Measurements from ENCODE around the gene CCL7. TPM values are rescaled to one million over a fixed set of nuclear protein-coding genes. Genes with fewer than 3 reads are reported as not detected.

The CCL7 gene
- total RNA-seq, 5 donors from 2014 or later (not counting 1 experiment from before 2014, with no cell fraction given): not detected

GRCh38 chr17:34261568-34262337 lies 8.3 kb upstream of the CCL7 start:
- peaks cover 0 to 15% of the 10 kb centered on the region in 2 experiments for H3K27me3 ChIP-seq (replicated peaks in 1 of 2; ENCODE audit: control insufficient read depth in 2 of 2, extremely low read depth in 1 of 2, insufficient read depth in 2 of 2, low read length in 1 of 2)
- no peaks in the 10 kb centered on the region for H3K9me3 ChIP-seq
- Mint-ChIP-seq H3K9me3 (no peaks in the 10 kb centered on the region), H3K27me3 (peaks cover 16 to 35% of the 10 kb centered on the region in 2 donors), H3K36me3 (no peaks in the 10 kb centered on the region), H3K4me1 (no peaks in the 10 kb centered on the region), H3K27ac (no peak overlapping the region), H3K4me3 (no peak overlapping the region)
- ChIA-PET POLR2A (no interaction called here), CTCF (no interaction called here)
- no peak overlapping the region for H3K27ac ChIP-seq (ENCODE audit: low read length)
- WGBS (ENCODE audit: insufficient coverage): no CpG with 5 or more reads among the region's 5 CpGs
- no peak overlapping the region for H3K4me3 ChIP-seq (ENCODE audit: control insufficient read depth in 1 of 2, extremely low read depth in 1 of 2, low read length in 1 of 2)
- ATAC-seq (replicated peaks in 1 of 4) (no peak), DNase-seq (no peak)
- no peaks in the 10 kb centered on the region for H3K36me3 ChIP-seq (ENCODE audit: control insufficient read depth in 2 of 2, extremely low read depth in 1 of 2, insufficient read depth in 1 of 2, low read length in 1 of 2)
- H3K4me1 ChIP-seq (ENCODE audit: control insufficient read depth in 1 of 2, extremely low read depth in 1 of 2, insufficient read depth in 2 of 2, low read length in 2 of 2): no peaks in the 10 kb centered on the region

- ChIA-PET CTCF (no interaction called here), POLR2A (no interaction called here)
- Mint-ChIP-seq H3K4me3 (no peak overlapping the region), H3K27me3 (peaks cover 26 to 33% of the 10 kb centered on the region in 2 donors), H3K4me1 (no peaks in the 10 kb centered on the region), H3K9me3 (no peaks in the 10 kb centered on the region), H3K36me3 (no peaks in the 10 kb centered on the region), H3K27ac (no peak overlapping the region)
- DNase-seq: no peak
- WGBS (ENCODE audit: insufficient coverage): 13% methylated on average over 1 of the region's 3 CpGs
- Histone ChIP-seq H3K36me3 (ENCODE audit: control insufficient read depth in 2 of 2, extremely low read depth in 1 of 2, insufficient read depth in 1 of 2, low read length in 1 of 2) (no peaks in the 10 kb centered on the region), H3K27me3 (replicated peaks in 1 of 2; ENCODE audit: control insufficient read depth in 2 of 2, extremely low read depth in 1 of 2, insufficient read depth in 2 of 2, low read length in 1 of 2) (peaks cover 0 to 8% of the 10 kb centered on the region in 2 experiments), H3K27ac (ENCODE audit: low read length) (no peak overlapping the region), H3K4me1 (ENCODE audit: control insufficient read depth in 1 of 2, extremely low read depth in 1 of 2, insufficient read depth in 2 of 2, low read length in 2 of 2) (no peaks in the 10 kb centered on the region), H3K4me3 (ENCODE audit: control insufficient read depth in 1 of 2, extremely low read depth in 1 of 2, low read length in 1 of 2) (no peak overlapping the region), H3K9me3 (no peaks in the 10 kb centered on the region)
- no peak for ATAC-seq (replicated peaks in 1 of 4)
Observed at GRCh38 chr17:34265711-34266110, 4.3 kb upstream of the CCL7 start.

- no peaks in the 10 kb centered on the region for H3K4me1 Mint-ChIP-seq
Observed at GRCh38 chr17:34275881-34276280, 5.9 kb downstream of the CCL7 start.

GRCh38 chr17:34276826-34277225 lies 6.8 kb downstream of the CCL7 start:
- CTCF ChIA-PET: no interaction called here

More at GRCh38 chr17:34275881-34276280, 5.9 kb downstream of the CCL7 start:
- ChIA-PET POLR2A (no interaction called here), CTCF (no interaction called here)
- ATAC-seq (replicated peaks in 1 of 4): no peak
- peaks cover 0 to 4% (median 0%) of the 10 kb centered on the region in 3 donors for H3K9me3 Mint-ChIP-seq
- Histone ChIP-seq H3K4me1 (ENCODE audit: control insufficient read depth in 1 of 2, extremely low read depth in 1 of 2, insufficient read depth in 2 of 2, low read length in 2 of 2) (no peaks in the 10 kb centered on the region), H3K27me3 (replicated peaks in 1 of 2; ENCODE audit: control insufficient read depth in 2 of 2, extremely low read depth in 1 of 2, insufficient read depth in 2 of 2, low read length in 1 of 2) (peaks cover 0 to 10% of the 10 kb centered on the region in 2 experiments), H3K4me3 (ENCODE audit: control insufficient read depth in 1 of 2, extremely low read depth in 1 of 2, low read length in 1 of 2) (no peak overlapping the region), H3K27ac (ENCODE audit: low read length) (no peak overlapping the region), H3K9me3 (no peaks in the 10 kb centered on the region), H3K36me3 (ENCODE audit: control insufficient read depth in 2 of 2, extremely low read depth in 1 of 2, insufficient read depth in 1 of 2, low read length in 1 of 2) (no peaks in the 10 kb centered on the region)
- no peak overlapping the region for H3K4me3 Mint-ChIP-seq
- H3K27ac Mint-ChIP-seq: no peak overlapping the region
- H3K36me3 Mint-ChIP-seq: no peaks in the 10 kb centered on the region
- DNase-seq: no peak
- peaks cover 54 to 61% of the 10 kb centered on the region in 2 donors for H3K27me3 Mint-ChIP-seq
- no CpG with 5 or more reads among the region's 1 CpG for WGBS (ENCODE audit: insufficient coverage)

GRCh38 chr17:34283571-34283970 lies 13.6 kb downstream of the CCL7 start:
- Histone ChIP-seq H3K9me3 (no peaks in the 10 kb centered on the region), H3K27me3 (replicated peaks in 1 of 2; ENCODE audit: control insufficient read depth in 2 of 2, extremely low read depth in 1 of 2, insufficient read depth in 2 of 2, low read length in 1 of 2) (peaks cover 0 to 4% of the 10 kb centered on the region in 2 experiments), H3K27ac (ENCODE audit: low read length) (no peak overlapping the region), H3K4me1 (ENCODE audit: control insufficient read depth in 1 of 2, extremely low read depth in 1 of 2, insufficient read depth in 2 of 2, low read length in 2 of 2) (no peaks in the 10 kb centered on the region), H3K36me3 (ENCODE audit: control insufficient read depth in 2 of 2, extremely low read depth in 1 of 2, insufficient read depth in 1 of 2, low read length in 1 of 2) (no peaks in the 10 kb centered on the region), H3K4me3 (ENCODE audit: control insufficient read depth in 1 of 2, extremely low read depth in 1 of 2, low read length in 1 of 2) (no peak overlapping the region)
- ChIA-PET CTCF (no interaction called here), POLR2A (no interaction called here)
- no peaks in the 10 kb centered on the region for H3K36me3 Mint-ChIP-seq
- H3K4me3 Mint-ChIP-seq: no peak overlapping the region
- ATAC-seq (replicated peaks in 1 of 4) (no peak), DNase-seq (no peak)
- WGBS (ENCODE audit: insufficient coverage): 100% methylated on average over 2 of the region's 6 CpGs
- no peaks in the 10 kb centered on the region for H3K4me1 Mint-ChIP-seq
- H3K27ac Mint-ChIP-seq: no peak overlapping the region
- H3K9me3 Mint-ChIP-seq: no peaks in the 10 kb centered on the region
- H3K27me3 Mint-ChIP-seq: peaks cover 15 to 33% of the 10 kb centered on the region in 2 donors

More at GRCh38 chr17:34276826-34277225, 6.8 kb downstream of the CCL7 start:
- Histone ChIP-seq H3K4me1 (ENCODE audit: control insufficient read depth in 1 of 2, extremely low read depth in 1 of 2, insufficient read depth in 2 of 2, low read length in 2 of 2) (no peaks in the 10 kb centered on the region), H3K27ac (ENCODE audit: low read length) (no peak overlapping the region), H3K36me3 (ENCODE audit: control insufficient read depth in 2 of 2, extremely low read depth in 1 of 2, insufficient read depth in 1 of 2, low read length in 1 of 2) (no peaks in the 10 kb centered on the region), H3K4me3 (ENCODE audit: control insufficient read depth in 1 of 2, extremely low read depth in 1 of 2, low read length in 1 of 2) (no peak overlapping the region), H3K27me3 (replicated peaks in 1 of 2; ENCODE audit: control insufficient read depth in 2 of 2, extremely low read depth in 1 of 2, insufficient read depth in 2 of 2, low read length in 1 of 2) (peaks cover 0 to 10% of the 10 kb centered on the region in 2 experiments), H3K9me3 (no peaks in the 10 kb centered on the region)
- Mint-ChIP-seq H3K4me1 (no peaks in the 10 kb centered on the region), H3K27ac (no peak overlapping the region), H3K27me3 (peaks cover 50 to 55% of the 10 kb centered on the region in 2 donors), H3K36me3 (no peaks in the 10 kb centered on the region), H3K4me3 (no peak overlapping the region), H3K9me3 (peaks cover 0 to 4% (median 0%) of the 10 kb centered on the region in 3 donors)
- POLR2A ChIA-PET: no interaction called here
- WGBS (ENCODE audit: insufficient coverage): 60% methylated on average over 2 of the region's 4 CpGs
- ATAC-seq (replicated peaks in 1 of 4) (no peak), DNase-seq (no peak)

- H3K36me3 Mint-ChIP-seq: no peaks in the 10 kb centered on the region
- CTCF ChIA-PET: no interaction called here
- H3K4me1 Mint-ChIP-seq: no peaks in the 10 kb centered on the region
- Histone ChIP-seq H3K27me3 (replicated peaks in 1 of 2; ENCODE audit: control insufficient read depth in 2 of 2, extremely low read depth in 1 of 2, insufficient read depth in 2 of 2, low read length in 1 of 2) (peaks cover 0 to 4% of the 10 kb centered on the region in 2 experiments), H3K27ac (ENCODE audit: low read length) (no peak within 1 kb of the TSS), H3K4me3 (ENCODE audit: control insufficient read depth in 1 of 2, extremely low read depth in 1 of 2, low read length in 1 of 2) (no peak within 1 kb of the TSS), H3K4me1 (ENCODE audit: control insufficient read depth in 1 of 2, extremely low read depth in 1 of 2, insufficient read depth in 2 of 2, low read length in 2 of 2) (no peaks in the 10 kb centered on the region), H3K9me3 (no peaks in the 10 kb centered on the region), H3K36me3 (ENCODE audit: control insufficient read depth in 2 of 2, extremely low read depth in 1 of 2, insufficient read depth in 1 of 2, low read length in 1 of 2) (no peaks in the 10 kb centered on the region)
- WGBS (ENCODE audit: insufficient coverage): 83% methylated on average over 4 of the region's 4 CpGs
- DNase-seq (no peak), ATAC-seq (replicated peaks in 1 of 4) (no peak)
- no peak within 1 kb of the TSS for H3K4me3 Mint-ChIP-seq
- POLR2A ChIA-PET: no interaction called here
- H3K27me3 Mint-ChIP-seq: peaks cover 13 to 30% of the 10 kb centered on the region in 2 donors
- H3K27ac Mint-ChIP-seq: no peak within 1 kb of the TSS
- no peaks in the 10 kb centered on the region for H3K9me3 Mint-ChIP-seq
Observed at GRCh38 chr17:34285286-34285792, 15.3 kb downstream of the CCL7 start, which contains the start of gene CCL11. CCL11 (plus strand) TSS chr17:34285742; CDS start chr17:34285809, 67 bp downstream.

All from T-cell (primary cell).